ENCODE measurements around the gene GAGE12H.

GAGE12H gene

GRCh38 chrX:49610718-49611310, 31.1 kb downstream of the GAGE12H start (continued):
- TF ChIP-seq CSRNP3 (CRISPR knock-in tag; IDR thresholded peaks at IDR 0.05) (no peak), CREB5 (CRISPR knock-in tag; IDR thresholded peaks at IDR 0.05; ENCODE audit: low read depth) (no peak)

- no peak for ATAC-seq
- no peak for TF ChIP-seq CREB5 (CRISPR knock-in tag; IDR thresholded peaks at IDR 0.05; ENCODE audit: low read depth)
- no peak for TF ChIP-seq ARNTL (CRISPR knock-in tag; IDR thresholded peaks at IDR 0.05; ENCODE audit: borderline replicate concordance, low read depth)
- no peak for TF ChIP-seq ISL1 (CRISPR knock-in tag; IDR thresholded peaks at IDR 0.05)
- no peak for TF ChIP-seq CSRNP3 (CRISPR knock-in tag; IDR thresholded peaks at IDR 0.05)
- no peak for TF ChIP-seq TSHZ2 (CRISPR knock-in tag; IDR thresholded peaks at IDR 0.05)
- TF ChIP-seq BACH2 (CRISPR knock-in tag; IDR thresholded peaks at IDR 0.05; ENCODE audit: borderline replicate concordance), result no peak
- no peak for TF ChIP-seq SNAI2 (CRISPR knock-in tag; IDR thresholded peaks at IDR 0.05)
- no peak for TF ChIP-seq ZNF8 (CRISPR knock-in tag; IDR thresholded peaks at IDR 0.05)
- TF ChIP-seq ZFP3 (CRISPR knock-in tag; IDR thresholded peaks at IDR 0.05), result no peak
- no peak for TF ChIP-seq ZNF70 (CRISPR knock-in tag; IDR thresholded peaks at IDR 0.05)
- TF ChIP-seq CSDC2 (CRISPR knock-in tag; IDR thresholded peaks at IDR 0.05), result no peak
- TF ChIP-seq OSR1 (CRISPR knock-in tag; IDR thresholded peaks at IDR 0.05), result no peak
Observed at GRCh38 chrX:49618574-49618973, 38.8 kb downstream of the GAGE12H start.

GRCh38 chrX:49627086-49627777, 47.5 kb downstream of the GAGE12H start:
- TF ChIP-seq ZNF70 (CRISPR knock-in tag; IDR thresholded peaks at IDR 0.05) (no peak), ESRRG (CRISPR knock-in tag; IDR thresholded peaks at IDR 0.05) (no peak), TOX (CRISPR knock-in tag; IDR thresholded peaks at IDR 0.05; ENCODE audit: borderline replicate concordance) (no peak), PPARA (CRISPR knock-in tag; IDR thresholded peaks at IDR 0.05; ENCODE audit: borderline replicate concordance) (no peak), POU6F1 (CRISPR knock-in tag; IDR thresholded peaks at IDR 0.05; ENCODE audit: borderline replicate concordance, low read depth) (no peak), PATZ1 (CRISPR knock-in tag; IDR thresholded peaks at IDR 0.05; ENCODE audit: borderline replicate concordance) (no peak), ARNTL (CRISPR knock-in tag; IDR thresholded peaks at IDR 0.05; ENCODE audit: borderline replicate concordance, low read depth) (no peak), GLIS3 (CRISPR knock-in tag; IDR thresholded peaks at IDR 0.05) (no peak), SNAI2 (CRISPR knock-in tag; IDR thresholded peaks at IDR 0.05) (no peak), ZC3H10 (CRISPR knock-in tag; IDR thresholded peaks at IDR 0.05) (no peak), ZFP3 (CRISPR knock-in tag; IDR thresholded peaks at IDR 0.05) (no peak), CSRNP3 (CRISPR knock-in tag; IDR thresholded peaks at IDR 0.05) (no peak), ZFP30 (CRISPR knock-in tag; IDR thresholded peaks at IDR 0.05) (no peak), ISL1 (CRISPR knock-in tag; IDR thresholded peaks at IDR 0.05) (no peak), RARB (CRISPR knock-in tag; IDR thresholded peaks at IDR 0.05) (no peak)
- ATAC-seq, result no peak
